ENCODE data around the gene FUT8. TPM values are rescaled to one million over a fixed set of nuclear protein-coding genes. Genes with fewer than 3 reads are reported as not detected.
"Not testable (repeated sequence)": the region's sequence is repeated elsewhere in the genome, so short reads cannot be mapped to it uniquely, and the experiment has no call there.

Gene FUT8
- total and polyA plus RNA-seq, 9 donors, result 9.2 to 21.1 (median 13.4) TPM

- Histone ChIP-seq H3K27ac (ENCODE audit: low read length) (no peak overlapping the region), H3K27me3 (ENCODE audit: control insufficient read depth, insufficient read depth, low read length) (no peaks in the 10 kb centered on the region), H3K4me1 (ENCODE audit: control insufficient read depth, insufficient read depth, low read length) (peaks cover 5% of the 10 kb centered on the region), H3K36me3 (ENCODE audit: control insufficient read depth, insufficient read depth, low read length) (no peaks in the 10 kb centered on the region), H3K9me3 (replicated peaks; ENCODE audit: control insufficient read depth, low read depth, low read length) (no peaks in the 10 kb centered on the region), H3K4me3 (ENCODE audit: low read length) (no peak overlapping the region)
- WGBS (ENCODE audit: insufficient coverage), result no CpG with 5 or more reads among the region's 3 CpGs
- DNase-seq, result peak; percentile 61
Measured at GRCh38 chr14:65414961-65415589, 2.5 kb downstream of the FUT8 start.

DNA sequence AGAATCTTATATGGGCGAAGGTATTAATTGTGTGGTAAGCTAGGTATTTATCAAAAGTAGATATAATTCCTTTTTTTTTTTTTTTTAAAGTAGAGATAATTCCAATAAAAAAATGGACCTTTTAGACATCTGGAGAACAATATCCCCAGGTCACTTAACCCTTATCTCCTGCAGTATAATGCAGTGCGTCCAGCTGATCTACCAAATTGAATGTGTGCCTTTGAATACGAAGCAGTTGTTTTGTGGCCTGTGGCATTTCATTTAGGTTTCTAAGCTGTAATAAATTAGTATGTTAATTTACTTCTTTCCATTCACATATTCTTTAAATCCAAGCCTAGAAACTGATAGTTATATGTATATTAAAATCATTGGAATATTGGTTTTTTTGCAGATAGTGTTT lies 3.1 kb downstream of the FUT8 start:
- WGBS (ENCODE audit: insufficient coverage), result no CpG with 5 or more reads among the region's 3 CpGs
- no peak overlapping the region for H3K27ac ChIP-seq (ENCODE audit: low read length)
- peaks cover 5% of the 10 kb centered on the region for H3K4me1 ChIP-seq (ENCODE audit: control insufficient read depth, insufficient read depth, low read length)
- H3K4me3 ChIP-seq (ENCODE audit: low read length), result no peak overlapping the region
- no peaks in the 10 kb centered on the region for H3K36me3 ChIP-seq (ENCODE audit: control insufficient read depth, insufficient read depth, low read length)
- H3K9me3 ChIP-seq (replicated peaks; ENCODE audit: control insufficient read depth, low read depth, low read length), result no peaks in the 10 kb centered on the region
- no peaks in the 10 kb centered on the region for H3K27me3 ChIP-seq (ENCODE audit: control insufficient read depth, insufficient read depth, low read length)
- no peak for DNase-seq

GRCh38 chr14:65419593-65420252 lies 7.2 kb downstream of the FUT8 start:
- Histone ChIP-seq H3K9me3 (replicated peaks; ENCODE audit: control insufficient read depth, low read depth, low read length) (no peaks in the 10 kb centered on the region), H3K27ac (ENCODE audit: low read length) (no peak overlapping the region), H3K27me3 (ENCODE audit: control insufficient read depth, insufficient read depth, low read length) (no peaks in the 10 kb centered on the region), H3K36me3 (ENCODE audit: control insufficient read depth, insufficient read depth, low read length) (no peaks in the 10 kb centered on the region), H3K4me1 (ENCODE audit: control insufficient read depth, insufficient read depth, low read length) (no peaks in the 10 kb centered on the region), H3K4me3 (ENCODE audit: low read length) (no peak overlapping the region)
- no CpG with 5 or more reads among the region's 5 CpGs for WGBS (ENCODE audit: insufficient coverage)
- no peak for DNase-seq

DNA sequence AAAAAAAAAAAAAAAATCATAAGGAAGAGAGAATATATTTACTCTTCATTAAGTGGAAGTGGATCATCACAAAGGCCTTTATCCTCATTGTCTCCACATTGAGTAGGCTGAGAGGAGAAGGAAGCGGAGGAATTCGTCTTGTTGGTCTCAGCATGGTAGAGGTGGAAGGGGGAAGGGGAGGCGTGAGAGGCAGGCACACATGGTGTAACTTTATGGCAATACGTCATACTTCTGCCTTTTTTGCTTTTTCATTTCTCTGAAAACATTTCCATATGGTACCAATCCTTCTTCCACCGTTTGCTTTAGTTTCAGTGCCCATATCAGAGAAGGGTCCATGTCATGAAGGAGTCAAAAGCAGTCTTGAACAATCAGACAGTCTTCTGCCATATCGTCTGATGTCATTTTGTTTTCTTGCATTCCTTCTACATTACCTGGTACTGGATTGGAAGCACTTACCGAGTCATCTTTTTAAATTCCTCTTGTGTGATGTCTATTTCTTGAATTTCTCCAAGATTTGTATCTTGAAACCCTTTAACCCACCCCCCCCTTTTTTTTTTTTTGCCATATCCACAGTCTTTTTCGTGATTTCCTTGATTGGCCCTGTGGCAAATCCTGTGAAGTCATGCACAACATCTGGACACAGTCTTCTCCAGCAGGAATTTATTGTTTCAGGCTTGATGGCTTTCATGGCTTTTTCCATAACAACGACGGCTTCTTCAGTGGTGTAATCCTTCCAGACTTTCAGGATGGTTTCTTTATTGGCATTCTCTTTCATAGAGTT lies 8.9 kb downstream of the FUT8 start:
- peak; percentile 16 for DNase-seq
- 50% methylated on average over 2 of the region's 10 CpGs for WGBS (ENCODE audit: insufficient coverage)
- Histone ChIP-seq H3K4me1 (ENCODE audit: control insufficient read depth, insufficient read depth, low read length) (no peaks in the 10 kb centered on the region), H3K27ac (ENCODE audit: low read length) (no peak overlapping the region), H3K4me3 (ENCODE audit: low read length) (no peak overlapping the region), H3K36me3 (ENCODE audit: control insufficient read depth, insufficient read depth, low read length) (no peaks in the 10 kb centered on the region), H3K9me3 (replicated peaks; ENCODE audit: control insufficient read depth, low read depth, low read length) (no peaks in the 10 kb centered on the region), H3K27me3 (ENCODE audit: control insufficient read depth, insufficient read depth, low read length) (no peaks in the 10 kb centered on the region)

DNA sequence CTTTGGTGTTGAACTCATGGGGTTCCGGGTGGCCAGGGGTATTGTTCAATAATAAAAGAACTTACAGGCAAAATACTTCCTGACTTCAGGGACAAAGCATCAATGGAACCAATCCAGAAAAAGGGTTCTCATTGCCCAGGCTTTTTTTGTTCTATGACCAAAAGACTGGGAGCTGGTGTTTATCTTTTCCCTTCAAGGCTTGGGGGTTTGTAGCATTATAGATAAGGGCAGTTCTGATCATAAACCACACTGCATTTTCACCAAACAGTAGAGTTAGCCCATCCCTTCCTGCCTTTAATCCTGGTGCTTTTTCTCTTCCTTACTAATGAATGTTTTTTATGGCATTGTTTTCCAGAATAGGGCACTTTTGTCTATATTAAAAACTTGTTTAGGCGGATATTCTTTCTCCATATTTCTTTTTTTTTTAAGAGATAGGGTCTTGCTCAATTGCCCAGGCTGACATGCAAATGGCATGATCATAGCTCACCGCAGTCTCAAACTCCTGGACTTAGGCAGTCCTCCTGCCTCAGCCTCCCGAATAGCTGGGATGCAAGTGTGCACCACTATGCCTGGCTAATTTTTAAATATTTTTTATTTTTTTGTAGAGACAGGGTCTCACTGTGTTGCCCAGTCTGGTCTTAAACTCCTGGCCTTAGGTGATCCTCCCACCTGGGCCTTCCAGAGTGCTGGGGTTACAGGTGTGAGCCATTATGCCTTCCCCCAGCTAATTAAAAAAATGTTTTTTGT lies 9.7 kb downstream of the FUT8 start:
- H3K36me3 ChIP-seq (ENCODE audit: control insufficient read depth, insufficient read depth, low read length), result no peaks in the 10 kb centered on the region
- H3K9me3 ChIP-seq (replicated peaks; ENCODE audit: control insufficient read depth, low read depth, low read length), result no peaks in the 10 kb centered on the region
- H3K4me3 ChIP-seq (ENCODE audit: low read length), result no peak overlapping the region
- no peak overlapping the region for H3K27ac ChIP-seq (ENCODE audit: low read length)
- no peaks in the 10 kb centered on the region for H3K27me3 ChIP-seq (ENCODE audit: control insufficient read depth, insufficient read depth, low read length)
- DNase-seq, result no peak
- WGBS (ENCODE audit: insufficient coverage), result no CpG with 5 or more reads among the region's 4 CpGs
- H3K4me1 ChIP-seq (ENCODE audit: control insufficient read depth, insufficient read depth, low read length), result no peaks in the 10 kb centered on the region

- H3K4me3 ChIP-seq (ENCODE audit: low read length), result no peak overlapping the region
- H3K36me3 ChIP-seq (ENCODE audit: control insufficient read depth, insufficient read depth, low read length), result no peaks in the 10 kb centered on the region
- no CpG with 5 or more reads among the region's 5 CpGs for WGBS (ENCODE audit: insufficient coverage)
- no peaks in the 10 kb centered on the region for H3K4me1 ChIP-seq (ENCODE audit: control insufficient read depth, insufficient read depth, low read length)
- no peaks in the 10 kb centered on the region for H3K9me3 ChIP-seq (replicated peaks; ENCODE audit: control insufficient read depth, low read depth, low read length)
- no peaks in the 10 kb centered on the region for H3K27me3 ChIP-seq (ENCODE audit: control insufficient read depth, insufficient read depth, low read length)
- no peak for DNase-seq
- no peak overlapping the region for H3K27ac ChIP-seq (ENCODE audit: low read length)
Measured at GRCh38 chr14:65423982-65424381, 11.5 kb downstream of the FUT8 start.

DNA sequence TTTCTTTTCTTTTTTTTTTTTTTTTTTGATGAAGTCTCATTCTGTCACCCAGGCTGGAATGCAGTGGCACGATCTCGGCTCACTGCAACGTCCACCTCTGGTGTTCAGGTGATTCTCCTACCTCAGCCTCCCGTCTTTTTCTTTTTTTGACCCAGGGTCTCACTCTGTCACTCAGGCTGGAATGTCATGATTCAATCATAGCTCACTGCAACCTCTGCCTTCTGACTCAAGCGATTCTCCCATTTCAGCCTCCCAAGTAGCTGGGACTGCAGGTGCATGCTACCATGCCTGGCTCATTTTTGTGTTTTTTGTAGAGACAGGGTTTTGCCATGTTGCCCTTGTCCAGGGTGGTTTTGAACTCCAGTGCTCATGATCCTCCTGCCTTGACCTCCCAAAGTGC lies 12.0 kb downstream of the FUT8 start:
- no peaks in the 10 kb centered on the region for H3K36me3 ChIP-seq (ENCODE audit: control insufficient read depth, insufficient read depth, low read length)
- no peaks in the 10 kb centered on the region for H3K27me3 ChIP-seq (ENCODE audit: control insufficient read depth, insufficient read depth, low read length)
- H3K4me3 ChIP-seq (ENCODE audit: low read length), result no peak overlapping the region
- no peak overlapping the region for H3K27ac ChIP-seq (ENCODE audit: low read length)
- H3K9me3 ChIP-seq (replicated peaks; ENCODE audit: control insufficient read depth, low read depth, low read length), result no peaks in the 10 kb centered on the region
- DNase-seq, result no peak
- WGBS (ENCODE audit: insufficient coverage), result 92% methylated on average over 4 of the region's 5 CpGs
- H3K4me1 ChIP-seq (ENCODE audit: control insufficient read depth, insufficient read depth, low read length), result no peaks in the 10 kb centered on the region

DNA sequence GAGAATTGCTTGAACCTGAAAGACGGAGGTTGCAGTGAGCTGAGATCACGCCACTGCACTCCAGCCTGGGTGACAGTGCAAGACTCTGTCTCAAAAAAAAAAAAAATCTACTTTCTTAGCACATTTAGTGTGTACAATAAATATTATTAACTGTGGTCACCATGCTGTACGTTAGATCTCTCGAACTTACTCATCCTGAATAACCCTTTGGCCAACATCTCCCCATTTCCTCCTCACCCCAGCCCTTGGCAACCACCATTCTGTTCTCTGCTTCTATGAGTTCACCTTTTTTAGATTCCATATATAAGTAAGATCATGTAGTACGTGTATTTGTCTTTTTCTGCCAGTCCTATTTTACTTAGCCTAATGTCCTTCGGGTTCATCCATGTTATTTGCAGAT lies 13.4 kb downstream of the FUT8 start:
- H3K4me1 ChIP-seq (ENCODE audit: control insufficient read depth, insufficient read depth, low read length), result no peaks in the 10 kb centered on the region
- no peaks in the 10 kb centered on the region for H3K27me3 ChIP-seq (ENCODE audit: control insufficient read depth, insufficient read depth, low read length)
- no peak overlapping the region for H3K27ac ChIP-seq (ENCODE audit: low read length)
- WGBS (ENCODE audit: insufficient coverage), result no CpG with 5 or more reads among the region's 6 CpGs
- H3K4me3 ChIP-seq (ENCODE audit: low read length), result no peak overlapping the region
- H3K9me3 ChIP-seq (replicated peaks; ENCODE audit: control insufficient read depth, low read depth, low read length), result no peaks in the 10 kb centered on the region
- no peaks in the 10 kb centered on the region for H3K36me3 ChIP-seq (ENCODE audit: control insufficient read depth, insufficient read depth, low read length)
- no peak for DNase-seq

DNA sequence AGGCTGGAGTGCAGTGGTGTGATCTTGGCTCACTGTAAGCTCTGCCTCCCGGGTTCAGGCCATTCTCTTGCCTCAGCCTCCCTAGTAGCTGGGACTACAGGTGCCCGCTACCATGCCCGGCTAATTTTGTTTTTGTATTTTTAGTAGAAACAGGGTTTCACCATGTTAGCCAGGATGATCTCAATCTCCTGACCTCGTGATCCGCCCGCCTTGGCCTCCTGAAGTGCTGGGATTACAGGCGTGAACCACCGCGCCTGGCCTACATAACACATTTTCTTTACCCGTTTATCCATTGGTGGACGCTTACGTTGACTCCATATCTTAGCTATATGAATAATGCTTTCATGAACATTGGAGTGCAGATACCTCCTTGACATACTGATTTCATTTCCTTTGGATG lies 14.4 kb downstream of the FUT8 start:
- H3K9me3 ChIP-seq (replicated peaks; ENCODE audit: control insufficient read depth, low read depth, low read length); H3K36me3 ChIP-seq (ENCODE audit: control insufficient read depth, insufficient read depth, low read length); H3K4me3 ChIP-seq (ENCODE audit: low read length); H3K4me1 ChIP-seq (ENCODE audit: control insufficient read depth, insufficient read depth, low read length); H3K27ac ChIP-seq (ENCODE audit: low read length); H3K27me3 ChIP-seq (ENCODE audit: control insufficient read depth, insufficient read depth, low read length); DNase-seq: not testable (repeated sequence)
- WGBS (ENCODE audit: insufficient coverage), result no CpG with 5 or more reads among the region's 12 CpGs

- no peaks in the 10 kb centered on the region for H3K4me1 ChIP-seq (ENCODE audit: control insufficient read depth, insufficient read depth, low read length)
- H3K36me3 ChIP-seq (ENCODE audit: control insufficient read depth, insufficient read depth, low read length), result no peaks in the 10 kb centered on the region
- H3K9me3 ChIP-seq (replicated peaks; ENCODE audit: control insufficient read depth, low read depth, low read length), result no peaks in the 10 kb centered on the region
- H3K27me3 ChIP-seq (ENCODE audit: control insufficient read depth, insufficient read depth, low read length), result no peaks in the 10 kb centered on the region
- 97% methylated on average over 2 of the region's 2 CpGs for WGBS (ENCODE audit: insufficient coverage)
- H3K4me3 ChIP-seq (ENCODE audit: low read length), result no peak overlapping the region
- no peak for DNase-seq
- no peak overlapping the region for H3K27ac ChIP-seq (ENCODE audit: low read length)
Measured at GRCh38 chr14:65428691-65429090, 16.2 kb downstream of the FUT8 start.

Measured in muscle of leg (tissue), 11 donors.